SU-DHL-6 (cell line): Measurements from ENCODE around the gene TCF12.

ENCODE experiments used
- CTCF ChIP-seq: fragments of 200-600 bp; sonication (generic); IDR thresholded peaks from one replicate; pipeline ENCODE4 v1.5.1; 2017; ENCODE audit warnings: antibody characterized with exemption, mild to moderate bottlenecking, low read length, moderate library complexity; ENCODE audit not compliant: insufficient read depth, poor library complexity, severe bottlenecking
- EZH2phosphoT487 ChIP-seq: fragments of 200-600 bp; sonication (generic), shearing (Covaris generic); conservative IDR thresholded peaks from 2 replicates; pipeline ENCODE4 v1.6.1; 2018; ENCODE audit warnings: mild to moderate bottlenecking, antibody characterized with exemption, low read length, moderate library complexity, mixed read lengths

DNA sequence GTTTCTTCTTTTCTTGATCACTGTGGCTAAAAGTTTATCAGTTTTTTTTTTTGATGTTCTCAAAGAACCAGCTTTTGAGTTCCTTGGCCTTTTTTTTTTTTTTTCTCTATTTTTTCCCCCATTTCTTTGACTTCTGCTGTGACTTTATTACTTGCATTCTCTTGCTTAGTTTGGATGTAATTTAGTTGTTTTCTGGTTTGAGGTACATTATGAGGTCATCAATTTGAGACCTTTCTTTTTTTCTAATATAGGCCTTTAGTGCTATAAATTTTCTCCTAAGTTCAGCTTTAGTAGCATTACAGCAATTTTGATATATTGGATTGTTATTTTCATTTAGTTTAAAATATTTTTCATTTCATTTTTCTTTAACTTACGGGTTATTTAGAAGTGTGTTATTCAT is 35.3 kb downstream of the TCF12 start:
- no peak for TF ChIP-seq CTCF
- no peak for TF ChIP-seq EZH2phosphoT487
